Measurements from ENCODE around the gene GRAMD2A. TPM values are rescaled to one million over a fixed set of nuclear protein-coding genes. Genes with fewer than 3 reads are reported as not detected.

GRAMD2A gene
- total and polyA plus RNA-seq, 10 of the 15 experiments (the other 5 are each of a cell fraction or from before 2014, with no cell fraction given): 0.02 to 0.35 TPM; not detected in 8

- intact Hi-C loops (cut with micrococcal nuclease; ENCODE audit: unreplicated experiment): no loop called here
- H3K4me3 ChIP-seq: no peak overlapping the region
- TF ChIP-seq CEBPZ (IDR thresholded peaks at IDR 0.05; ENCODE audit: low read depth, low read length): no peak
- no peak for TF ChIP-seq EGR1 (IDR thresholded peaks at IDR 0.05; ENCODE audit: borderline replicate concordance in 1 of 2, low read depth in 2 of 2, low read length in 2 of 2)
- no peak for TF ChIP-seq HCFC1 (IDR thresholded peaks at IDR 0.05; ENCODE audit: low read length)
- TF ChIP-seq CBFB (IDR thresholded peaks at IDR 0.05; ENCODE audit: low read depth): no peak
- no peak for TF ChIP-seq DPF2 (IDR thresholded peaks at IDR 0.05)
- TF ChIP-seq ZNF274 (IDR thresholded peaks at IDR 0.05; ENCODE audit: insufficient read depth, insufficient read length): no peak
- TF ChIP-seq RB1 (IDR thresholded peaks at IDR 0.05; ENCODE audit: borderline replicate concordance): no peak
- no peak for TF ChIP-seq ZNF592 (IDR thresholded peaks at IDR 0.05)
- TF ChIP-seq ZNF217 (IDR thresholded peaks at IDR 0.05): no peak
- TF ChIP-seq YY1 (IDR thresholded peaks at IDR 0.05; ENCODE audit: low read depth, low read length): no peak
- TF ChIP-seq SKIL (IDR thresholded peaks at IDR 0.05; ENCODE audit: low read depth, poor library complexity, severe bottlenecking): no peak
- TF ChIP-seq SMC3 (IDR thresholded peaks at IDR 0.05; ENCODE audit: borderline replicate concordance, low read length): no peak
- no peak for TF ChIP-seq ATF3 (IDR thresholded peaks at IDR 0.05; ENCODE audit: borderline replicate concordance, extremely low read depth, low read depth, low read length)
- H3K4me1 ChIP-seq (ENCODE audit: control insufficient read depth, insufficient read depth, low read length): peaks cover 8% of the 10 kb centered on the region; the same call in 1 of the 2 replicates
- H3K27me3 ChIP-seq (replicated peaks in 1 of 2; ENCODE audit: control insufficient read depth in 2 of 2, insufficient read depth in 2 of 2, low read length in 1 of 2): no peaks in the 10 kb centered on the region
- no peaks in the 10 kb centered on the region for H4K20me1 ChIP-seq (ENCODE audit: control insufficient read depth, insufficient read depth)
- no peak overlapping the region for H3K9ac ChIP-seq (ENCODE audit: control insufficient read depth, insufficient read depth, low read length)
- SMC1A ChIA-PET (ENCODE audit: uncharacterized antibody, unreplicated experiment): interaction anchor here (0.6 to 1.5 kb wide), 3 partner anchors 12 to 36 kb away, joined by 3 read pairs; no protein-coding TSS in a partner anchor
- peaks cover 6 to 12% of the 10 kb centered on the region in 2 experiments for H3K36me3 ChIP-seq (ENCODE audit: control insufficient read depth in 2 of 2, insufficient read depth in 2 of 2, low read length in 1 of 2)
- H3K79me2 ChIP-seq (ENCODE audit: control insufficient read depth, insufficient read depth, low read length): no peaks in the 10 kb centered on the region; the same call in 1 of the 2 replicates
- 95% methylated on average over 3 of the region's 3 CpGs for WGBS (ENCODE audit: insufficient coverage, insufficient replicate concordance, low lambda C conversion rate, missing lambda C conversion rate)
- DNase-seq (ENCODE audit: low read depth, low spot score) (no peak), ATAC-seq (no peak), FAIRE-seq (no peak)
- RAD21 ChIA-PET (ENCODE audit: unreplicated experiment): interaction anchor here (1.2 kb wide), 1 partner anchor 11 kb away, joined by 6 read pairs; no protein-coding TSS in a partner anchor
- no TSS peak for BruUV-seq (replicated peaks)
- H3K27ac ChIP-seq (ENCODE audit: control insufficient read depth, insufficient read depth): no peak overlapping the region
- H3K4me2 ChIP-seq (ENCODE audit: control insufficient read depth, insufficient read depth): no peak overlapping the region
- no peaks in the 10 kb centered on the region for H3K9me3 ChIP-seq (replicated peaks; ENCODE audit: control insufficient read depth, insufficient read depth, low read length)
- H2AFZ ChIP-seq (ENCODE audit: control insufficient read depth, low read depth, low read length): no peak overlapping the region
- POLR2A ChIA-PET: interaction anchor here (0.6 kb wide), 2 partner anchors 14 to 127 kb away, joined by 3 read pairs; no protein-coding TSS in a partner anchor
- CTCF ChIA-PET: interaction anchor here (2.7 kb wide), 1 partner anchor 11 kb away, joined by 12 read pairs; no protein-coding TSS in a partner anchor
- in situ Hi-C loops (cut with MboI): no loop called here
Measured at GRCh38 chr15:72238586-72238985, 41.0 kb upstream of the GRAMD2A start.
